NCI-H2171 (cell line): ENCODE measurements around the gene FRMD3.
"Not testable (repeated sequence)": the region's sequence is repeated elsewhere in the genome, so short reads cannot be mapped to it uniquely, and the experiment has no call there.

ENCODE experiments used
- DNase-seq: peaks from one replicate; lab custom pipeline; 2025; lab: John Stamatoyannopoulos, UW

Gene FRMD3

GRCh38 chr9:83388346-83388745 lies 149.9 kb downstream of the FRMD3 start:
- peak; percentile 6 for DNase-seq

DNA sequence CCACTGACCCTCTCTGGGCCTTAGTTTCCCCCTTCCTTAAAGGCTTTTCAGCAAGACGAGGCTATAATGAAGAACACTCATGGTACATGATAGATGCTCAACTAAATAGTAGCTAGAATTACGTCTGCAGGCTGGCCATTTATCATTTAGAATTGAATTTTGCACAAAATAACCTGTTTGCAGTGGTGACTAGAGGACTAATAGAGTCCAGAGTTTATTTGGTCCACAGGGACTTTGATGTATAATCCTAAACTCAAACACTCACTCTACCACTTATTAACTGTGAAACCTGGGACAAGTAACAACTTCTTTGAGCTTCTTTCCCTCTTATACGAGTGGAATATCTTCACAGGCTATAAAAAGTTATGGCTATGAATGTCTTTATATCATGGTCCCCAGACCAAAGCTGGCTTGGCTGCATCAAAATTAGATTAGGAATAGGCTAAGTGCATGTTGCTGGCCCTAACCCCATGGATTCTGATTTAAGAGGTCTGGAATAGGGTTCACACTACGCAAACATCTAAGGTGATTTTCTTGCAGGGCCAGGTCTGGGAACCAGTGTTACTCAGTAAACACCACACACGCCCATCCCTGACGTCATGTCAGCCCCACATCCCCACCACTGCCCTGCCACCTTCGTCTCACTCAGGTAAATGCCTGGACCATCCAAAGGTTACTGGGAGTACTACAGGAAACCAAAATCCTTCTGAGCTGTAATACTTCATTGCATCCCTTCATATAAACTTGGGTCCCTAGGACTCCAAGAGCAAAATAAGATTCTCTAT lies 150.6 kb downstream of the FRMD3 start:
- no peak for DNase-seq

DNA sequence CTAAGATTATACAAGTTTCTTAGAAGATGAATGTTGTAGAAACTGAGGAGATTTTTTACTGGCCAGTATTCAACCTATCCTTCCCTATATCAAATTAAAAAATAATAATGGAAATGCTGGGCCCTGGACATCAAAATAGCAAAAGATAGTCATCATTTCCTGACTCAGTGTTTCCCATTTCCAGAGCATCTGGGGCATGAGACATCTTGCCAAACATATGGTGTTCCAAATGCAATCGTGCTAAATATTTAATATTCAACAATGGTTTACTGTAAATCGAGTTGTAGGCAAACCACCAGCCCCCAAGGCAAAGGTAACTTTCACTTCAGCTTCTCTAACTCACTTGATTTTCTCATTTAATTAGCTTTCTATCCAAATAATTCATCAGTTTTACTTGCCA lies 152.9 kb downstream of the FRMD3 start:
- DNase-seq: peak; percentile 17

DNA sequence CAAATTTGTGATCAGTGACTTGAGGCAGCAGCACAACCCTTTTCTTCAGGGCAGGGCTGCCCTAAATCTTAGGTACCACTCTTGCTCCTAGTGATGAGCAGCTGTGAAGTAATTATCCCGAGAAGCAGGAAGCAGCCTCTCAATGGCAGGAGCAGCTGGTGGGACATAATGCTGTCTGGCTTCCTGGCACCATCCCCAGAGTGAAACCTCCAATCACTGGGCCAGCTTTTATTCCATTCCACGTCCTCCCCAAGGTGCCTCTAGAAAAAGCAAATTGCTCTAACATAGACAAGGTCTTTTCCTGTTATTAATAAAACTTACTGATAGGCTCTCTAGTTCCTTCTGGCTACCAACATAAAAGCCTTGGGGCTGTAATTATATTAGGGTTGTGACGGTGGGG lies 154.0 kb downstream of the FRMD3 start:
- peak; percentile 92 for DNase-seq

- no peak for DNase-seq
Observed at GRCh38 chr9:83383034-83383433, 155.2 kb downstream of the FRMD3 start.

DNA sequence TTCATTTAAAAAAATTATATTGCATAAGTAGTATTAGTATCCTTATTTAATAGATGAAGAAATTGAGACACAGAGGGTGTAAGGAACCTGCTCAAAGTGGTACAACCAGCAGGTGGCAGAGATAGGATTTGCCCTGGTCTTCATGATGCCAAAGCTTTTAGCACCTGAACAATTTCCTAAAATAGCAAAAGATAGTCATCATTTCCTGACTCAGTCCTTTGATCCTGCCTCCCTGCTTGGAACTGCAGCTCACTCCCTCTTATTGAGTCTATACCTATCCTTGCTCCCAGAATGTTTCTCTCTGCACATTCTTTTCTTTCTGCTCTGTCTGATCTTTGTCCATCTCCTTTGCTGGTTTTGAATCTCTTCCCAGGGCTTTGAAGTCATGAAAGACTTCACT lies 155.8 kb downstream of the FRMD3 start:
- DNase-seq: no peak

DNA sequence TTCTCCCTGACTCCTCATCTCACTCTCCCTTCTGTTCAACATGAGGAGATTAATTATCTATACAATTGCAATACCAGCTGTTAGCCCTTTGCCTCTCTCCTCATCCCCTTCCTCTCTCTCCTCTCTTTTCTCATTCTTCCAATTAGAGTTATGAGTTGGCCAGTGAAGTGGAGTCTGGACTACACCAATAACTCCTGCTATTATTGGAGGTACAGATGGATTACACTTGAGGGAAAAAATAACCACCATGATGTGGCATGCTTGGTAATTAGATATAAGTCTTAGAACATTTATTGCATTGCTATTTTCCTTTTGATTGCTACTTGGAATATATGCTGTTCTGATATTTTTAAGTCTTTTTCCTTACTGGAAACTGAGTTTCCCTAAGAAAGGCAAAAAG lies 159.2 kb downstream of the FRMD3 start:
- peak; percentile 18 for DNase-seq

DNA sequence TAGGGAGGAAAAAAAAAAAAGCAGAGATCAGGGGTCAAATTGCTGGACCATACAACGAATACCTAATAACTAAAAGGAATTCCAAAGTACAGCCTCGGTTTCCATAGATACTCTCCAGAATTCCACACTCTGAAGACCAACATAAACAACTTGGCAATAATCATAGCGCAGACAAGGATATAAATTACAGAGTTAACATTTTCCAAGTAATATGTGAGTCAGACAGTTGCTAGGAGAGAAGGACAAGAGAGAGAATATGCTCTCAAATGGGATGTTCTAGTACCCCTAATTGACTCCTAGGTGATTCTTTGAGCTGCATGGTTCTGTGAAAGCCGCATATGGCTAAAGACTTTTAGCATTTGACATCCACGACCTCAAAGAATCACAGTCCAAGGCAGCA lies 165.2 kb downstream of the FRMD3 start:
- DNase-seq: no peak

GRCh38 chr9:83367326-83367725 lies 170.9 kb downstream of the FRMD3 start:
- DNase-seq: no peak

GRCh38 chr9:83362341-83362995 lies 175.7 kb downstream of the FRMD3 start:
- no peak for DNase-seq

DNA sequence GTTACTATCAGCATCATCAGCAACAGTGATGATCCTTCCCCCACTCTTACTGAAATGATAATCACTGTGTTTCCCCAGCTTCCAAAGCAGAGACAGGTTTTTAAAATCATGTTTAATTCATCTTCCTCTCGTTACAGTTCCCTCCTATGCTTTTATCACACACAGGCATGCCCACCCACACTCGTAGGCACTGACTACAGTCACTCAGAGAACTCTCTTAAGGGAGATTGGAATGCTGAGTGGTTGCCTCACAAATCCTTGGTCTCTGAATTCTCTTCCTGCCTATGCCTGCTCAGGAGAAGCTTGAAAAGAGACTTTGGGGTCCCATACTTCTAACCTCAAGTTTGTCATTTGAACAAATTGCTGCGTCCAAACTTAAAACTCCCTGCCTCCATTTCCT lies 179.2 kb downstream of the FRMD3 start:
- no peak for DNase-seq

GRCh38 chr9:83358493-83358892 lies 179.7 kb downstream of the FRMD3 start:
- DNase-seq: not testable (repeated sequence)

GRCh38 chr9:83355729-83356151 lies 182.5 kb downstream of the FRMD3 start:
- DNase-seq: no peak

GRCh38 chr9:83355024-83355444 lies 183.2 kb downstream of the FRMD3 start:
- DNase-seq: no peak

DNA sequence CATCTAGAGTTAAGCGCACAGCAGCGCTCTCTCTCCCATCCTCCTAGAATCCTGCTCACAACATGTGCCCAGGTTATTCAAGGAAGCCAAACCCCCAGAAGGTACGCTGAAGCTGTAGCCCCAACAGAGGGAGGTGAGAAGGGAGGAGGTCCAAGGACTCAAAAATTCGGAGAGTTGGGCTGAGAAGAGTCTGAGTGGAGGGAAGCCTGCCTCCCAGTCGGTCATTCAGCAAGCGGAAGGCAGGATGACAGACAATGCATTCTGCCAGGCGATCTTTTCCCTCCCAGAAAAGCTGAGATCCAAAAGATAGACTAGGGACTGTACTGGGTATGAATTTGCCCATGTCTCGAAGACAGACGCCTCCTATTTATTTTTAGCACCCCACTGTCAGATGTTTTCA lies 189.2 kb downstream of the FRMD3 start:
- no peak for DNase-seq

DNA sequence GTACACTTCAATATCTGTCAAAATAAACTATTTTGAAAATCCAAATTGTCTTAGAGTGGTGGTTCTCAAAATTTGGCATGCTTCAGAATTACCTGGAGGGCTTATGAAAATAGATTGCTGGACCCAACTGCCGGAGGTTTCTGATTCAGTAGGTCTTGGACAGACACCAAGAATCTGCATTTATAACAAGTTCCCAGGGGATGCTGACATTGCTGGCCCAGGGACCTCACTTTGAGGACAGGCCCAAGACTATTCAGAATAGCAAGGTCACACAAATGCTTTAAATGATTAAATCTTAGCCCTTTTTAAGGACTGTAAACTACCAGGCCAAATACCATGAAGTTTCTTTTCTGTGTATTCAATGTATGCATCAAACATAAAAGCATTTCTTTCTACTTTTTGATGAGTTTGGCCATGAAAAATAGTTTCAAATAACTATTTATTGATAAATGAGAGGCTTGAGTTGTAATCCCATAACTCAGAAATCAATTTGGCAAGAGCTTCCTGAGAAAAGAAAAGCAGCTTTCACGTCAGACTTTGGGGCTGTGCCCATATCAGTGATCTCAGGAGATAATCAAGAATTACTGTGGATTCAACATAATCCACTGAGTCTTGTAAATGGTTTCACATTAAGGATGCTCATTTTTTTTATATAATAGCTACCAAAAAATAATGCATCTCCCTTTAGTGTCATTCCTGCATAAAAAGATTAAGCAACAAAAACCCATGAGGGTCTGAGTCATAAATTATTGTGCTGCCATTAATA lies 191.4 kb downstream of the FRMD3 start:
- DNase-seq: no peak

GRCh38 chr9:83343366-83343999 lies 194.7 kb downstream of the FRMD3 start:
- DNase-seq: no peak

DNA sequence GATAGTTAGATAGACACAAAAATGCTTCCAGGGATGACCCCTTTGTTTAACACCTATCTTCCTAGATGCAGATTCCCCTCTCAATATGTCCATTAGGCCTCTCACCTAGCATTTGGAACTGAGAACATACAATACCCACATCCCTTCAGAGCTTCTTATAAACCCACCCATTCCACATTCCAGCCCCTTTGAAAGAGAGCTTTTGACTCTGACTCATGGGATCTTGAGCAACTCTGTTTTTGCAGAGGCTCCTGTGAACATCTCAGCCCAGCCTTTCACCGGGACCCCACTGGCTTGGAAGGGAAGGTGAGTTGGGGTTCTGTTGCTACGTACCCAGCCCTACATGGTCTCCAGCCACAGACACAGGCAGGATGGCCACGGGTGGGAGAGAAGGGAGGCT lies 195.5 kb downstream of the FRMD3 start:
- no peak for DNase-seq

GRCh38 chr9:83342006-83342405 lies 196.2 kb downstream of the FRMD3 start:
- DNase-seq: peak; percentile 69

- DNase-seq: no peak
Observed at GRCh38 chr9:83340451-83340850, 197.8 kb downstream of the FRMD3 start.

GRCh38 chr9:83339435-83339834 lies 198.8 kb downstream of the FRMD3 start:
- no peak for DNase-seq

DNA sequence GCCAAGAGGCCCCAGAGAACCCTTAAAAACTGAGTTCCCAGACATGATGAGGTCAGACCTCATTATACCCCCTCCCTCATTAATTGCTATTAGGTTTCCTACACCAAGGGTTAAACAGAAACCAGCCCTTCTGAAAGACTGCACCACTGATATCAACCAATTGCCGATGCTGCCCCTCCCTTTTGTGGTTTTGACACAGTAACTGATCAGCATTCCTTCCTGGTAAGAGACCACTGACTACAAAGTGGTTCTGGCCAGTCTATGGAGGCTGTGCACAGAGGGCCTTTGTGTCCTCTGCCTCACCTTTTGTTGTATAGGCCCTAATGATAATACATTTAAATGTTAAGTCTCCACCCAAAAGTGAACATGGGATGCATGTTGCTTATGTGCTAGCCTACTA lies 201.5 kb downstream of the FRMD3 start:
- DNase-seq: no peak
